ENCODE results near the gene CHST11. TPM values are rescaled to one million over a fixed set of nuclear protein-coding genes. Genes with fewer than 3 reads are reported as not detected.

Gene CHST11
- total and polyA plus RNA-seq, 2 of the 4 experiments (the other 2 are of a cell fraction), result 1.4 to 2.7 TPM

DNA sequence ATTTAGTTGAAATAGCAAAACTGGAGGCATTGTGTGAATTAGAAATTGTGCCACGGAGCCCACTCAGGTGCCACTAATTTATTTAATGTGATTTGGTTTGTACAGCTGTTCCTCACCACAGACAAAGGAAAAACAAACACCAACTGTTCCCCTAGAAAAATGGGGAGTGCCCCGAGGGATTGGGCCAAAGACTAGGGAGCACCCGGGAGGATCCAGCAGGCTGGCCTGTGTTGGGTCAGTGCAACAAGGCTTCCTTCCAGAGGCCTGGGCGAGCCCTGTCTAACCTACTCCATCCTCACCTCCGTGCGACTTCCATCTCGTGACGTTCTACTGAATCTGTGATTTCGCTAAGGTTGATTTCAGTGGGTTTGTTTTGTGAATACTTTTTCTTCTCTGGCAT, 206.2 kb downstream of the CHST11 start:
- Histone ChIP-seq H2AFZ (replicated peaks; ENCODE audit: low read length, poor library complexity) (no peak overlapping the region), H3K79me1 (ENCODE audit: low read depth in 1 of 2, low read length in 2 of 2) (no peaks in the 10 kb centered on the region), H3K4me2 (ENCODE audit: low read depth, low read length) (no peak overlapping the region), H2AK5ac (ENCODE audit: low read depth, low read length) (no peak overlapping the region), H2BK20ac (ENCODE audit: low read depth, low read length) (no peak overlapping the region), H4K91ac (ENCODE audit: insufficient read depth, low read depth, low read length) (no peak overlapping the region), H2BK5ac (ENCODE audit: low read depth, low read length, poor library complexity, severe bottlenecking) (no peak overlapping the region), H3K4me1 (ENCODE audit: control insufficient read depth, insufficient read depth, low read length) (no peaks in the 10 kb centered on the region), H3K9me3 (ENCODE audit: control insufficient read depth, insufficient read depth, low read length) (no peaks in the 10 kb centered on the region), H3K14ac (replicated peaks; ENCODE audit: low read depth, low read length) (no peak overlapping the region), H3K27ac (ENCODE audit: insufficient read depth, low read length) (no peak overlapping the region), H3K9ac (ENCODE audit: low read depth, low read length) (no peak overlapping the region), H3K36me3 (ENCODE audit: control insufficient read depth, insufficient read depth, low read length) (no peaks in the 10 kb centered on the region), H3K4me3 (ENCODE audit: insufficient read depth, low read depth, low read length) (no peak overlapping the region), H2BK120ac (ENCODE audit: low read depth, low read length) (no peak overlapping the region), H3K56ac (ENCODE audit: extremely low read depth, insufficient read depth, low read length) (no peak overlapping the region), H2BK15ac (ENCODE audit: low read depth, low read length) (no peak overlapping the region), H4K5ac (ENCODE audit: low read depth, low read length) (no peak overlapping the region), H4K8ac (ENCODE audit: low read depth in 2 of 2, low read length in 2 of 2) (no peak overlapping the region), H4K20me1 (ENCODE audit: insufficient read depth, low read length) (no peaks in the 10 kb centered on the region), H3K9me1 (ENCODE audit: insufficient read depth, low read length) (no peaks in the 10 kb centered on the region), H3K4ac (ENCODE audit: low read depth, low read length) (no peak overlapping the region), H3K27me3 (ENCODE audit: control insufficient read depth, insufficient read depth, low read length) (peaks cover 13% of the 10 kb centered on the region), H3K23ac (ENCODE audit: low read depth, low read length) (no peak overlapping the region), H2AK9ac (replicated peaks; ENCODE audit: low read depth, low read length, poor library complexity) (no peak overlapping the region), H3K18ac (ENCODE audit: low read depth, low read length) (no peak overlapping the region)
- intact Hi-C loops (cut with micrococcal nuclease) (no loop called here), in situ Hi-C loops (cut with MboI; ENCODE audit: low sequenced_read_pairs) (no loop called here), dilution Hi-C loops (cut with HindIII; ENCODE audit: low sequenced_read_pairs, unreplicated experiment) (no loop called here)
- TF ChIP-seq MAFK (IDR thresholded peaks at IDR 0.05; ENCODE audit: low read depth, low read length) (no peak), RCOR1 (IDR thresholded peaks at IDR 0.05; ENCODE audit: insufficient replicate concordance, low read length) (no peak), MAZ (IDR thresholded peaks at IDR 0.05; ENCODE audit: borderline replicate concordance, low read depth, low read length) (no peak), CTCF (conservative IDR thresholded peaks at IDR 0.05; ENCODE audit: low read depth, low read length) (no peak), CHD1 (IDR thresholded peaks at IDR 0.05; ENCODE audit: low read depth, low read length) (no peak), USF2 (IDR thresholded peaks at IDR 0.05; ENCODE audit: low read depth, low read length) (no peak)
- no CpG with 5 or more reads among the region's 9 CpGs for WGBS, 2 experiments (ENCODE audit: extremely low coverage in 2 of 2, insufficient read length in 1 of 2)
- DNase-seq, result no peak
- ChIA-PET POLR2A (ENCODE audit: unreplicated experiment) (no interaction called here), CTCF (interaction anchor here (0.5 kb wide), 1 partner anchor 324 kb away, joined by 3 read pairs; no protein-coding TSS in a partner anchor)
- no TSS peak for BruUV-seq (replicated peaks)
- no peak for ATAC-seq (ENCODE audit: low read depth)
